Superior temporal gyrus (tissue), 1 donor: ENCODE measurements around the gene SYK.

ENCODE experiments used
- DNase-seq: peaks from one replicate; pipeline ENCODE4 v3.0.0-alpha.2; 2016; ENCODE audit errors: extremely low spot score

The SYK gene

DNA sequence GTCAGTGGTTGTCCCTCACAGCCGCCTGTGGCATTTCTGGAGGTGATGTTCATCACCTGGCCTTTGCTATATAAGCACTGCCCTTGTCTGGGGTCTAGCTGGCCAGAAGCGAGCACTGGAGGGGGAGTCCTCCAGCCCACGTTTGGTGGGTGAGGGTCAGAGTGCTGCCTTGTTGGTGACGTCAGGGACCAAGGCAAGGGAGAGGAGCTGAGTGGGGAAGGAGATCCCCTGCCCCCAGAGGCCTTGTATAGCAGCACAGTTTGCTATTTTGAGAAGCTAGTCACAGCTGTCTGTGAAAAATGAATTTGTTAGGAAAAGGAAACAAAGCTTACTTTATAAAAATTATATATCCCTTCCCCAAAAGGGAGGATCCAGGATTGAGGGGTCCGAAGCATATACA lies 49.8 kb downstream of the SYK start:
- DNase-seq: no peak

- DNase-seq: no peak
These were observed 52.3 kb downstream of the SYK start for GRCh38 chr9:90853945-90854344.

DNA sequence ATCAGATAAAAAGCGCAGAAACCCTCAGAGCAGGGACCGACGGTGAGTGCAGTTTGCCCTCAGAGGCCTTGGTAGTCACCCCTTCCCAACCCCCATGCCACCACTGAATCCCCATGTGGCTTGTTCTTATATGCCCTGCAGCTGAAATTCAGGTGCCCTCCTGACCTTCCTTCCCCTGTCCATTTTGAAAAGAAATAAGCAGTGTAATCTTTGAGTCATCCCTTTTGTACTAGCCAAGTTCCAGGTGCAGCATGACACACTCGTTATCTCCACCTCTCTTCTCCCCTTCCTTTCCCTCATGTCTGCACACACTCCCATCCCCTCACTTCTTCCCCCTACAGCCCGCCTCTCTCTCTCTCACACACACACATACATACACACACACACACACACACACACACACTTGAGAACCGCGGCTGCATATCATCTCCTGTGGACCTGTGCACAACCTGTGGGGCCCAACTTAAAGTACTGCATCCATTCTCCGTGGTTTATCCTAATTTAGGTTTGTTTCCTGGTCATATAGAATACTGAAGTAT lies 53.1 kb downstream of the SYK start:
- no peak for DNase-seq

DNA sequence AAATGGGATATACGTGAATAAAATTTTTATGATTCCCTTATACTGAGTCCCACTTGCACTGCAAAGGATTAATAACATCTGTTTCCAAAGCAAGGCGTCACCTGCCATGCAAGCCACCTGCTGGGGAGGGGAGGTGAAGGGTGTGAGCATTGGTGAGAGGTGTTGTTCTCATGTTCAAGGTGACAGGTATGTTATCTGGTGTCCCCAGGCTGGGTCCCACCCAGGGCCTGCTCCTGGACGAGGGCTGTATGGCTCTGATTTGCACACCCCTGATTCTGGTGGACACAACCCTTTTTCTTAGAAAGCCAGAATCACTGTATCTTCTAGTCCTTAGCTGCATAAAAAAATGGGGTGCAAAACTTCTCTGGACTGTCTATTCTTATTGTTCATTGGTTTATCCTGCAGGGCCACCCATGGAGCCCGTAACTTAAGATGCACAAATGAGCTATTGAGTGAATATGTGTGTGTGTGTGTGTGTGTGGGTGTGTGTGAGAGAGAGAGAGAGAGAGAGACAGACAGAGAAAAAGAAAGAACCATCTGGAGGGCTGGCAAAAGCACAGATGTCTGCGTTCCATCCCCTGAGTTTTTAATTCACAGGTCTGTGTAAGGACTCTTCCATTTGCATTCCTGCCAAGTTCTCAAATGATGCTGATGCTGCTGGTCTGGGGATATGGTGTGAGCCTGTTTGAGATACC lies 53.7 kb downstream of the SYK start:
- peak; percentile 29 for DNase-seq

- DNase-seq: no peak
These were observed 55.5 kb downstream of the SYK start for GRCh38 chr9:90857091-90857490.

- DNase-seq: no peak
These were observed 56.2 kb downstream of the SYK start for GRCh38 chr9:90857855-90858254.

GRCh38 chr9:90858457-90858901 lies 56.9 kb downstream of the SYK start:
- DNase-seq: no peak

DNA sequence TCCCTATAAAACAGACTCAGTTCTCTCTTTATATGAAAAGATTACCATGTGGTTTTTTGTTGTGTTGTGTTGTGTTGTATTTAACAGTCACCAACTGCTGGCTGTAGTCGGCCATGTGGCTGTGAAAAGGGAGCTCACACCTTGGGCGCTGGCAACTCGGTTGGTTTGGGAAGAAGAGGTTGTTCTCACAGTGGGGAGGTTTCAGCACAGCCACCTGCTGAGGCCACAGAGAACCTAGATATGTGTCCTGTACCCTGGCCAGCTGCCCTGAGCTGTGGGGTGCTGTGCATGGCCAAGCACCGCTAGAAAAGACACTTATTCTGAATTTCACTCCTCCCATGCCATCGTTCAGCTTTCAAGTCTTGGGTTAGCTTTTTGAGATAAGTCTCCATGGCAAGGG lies 58.8 kb downstream of the SYK start:
- DNase-seq: no peak

- no peak for DNase-seq
These were observed 59.2 kb downstream of the SYK start for GRCh38 chr9:90860826-90861225.

DNA sequence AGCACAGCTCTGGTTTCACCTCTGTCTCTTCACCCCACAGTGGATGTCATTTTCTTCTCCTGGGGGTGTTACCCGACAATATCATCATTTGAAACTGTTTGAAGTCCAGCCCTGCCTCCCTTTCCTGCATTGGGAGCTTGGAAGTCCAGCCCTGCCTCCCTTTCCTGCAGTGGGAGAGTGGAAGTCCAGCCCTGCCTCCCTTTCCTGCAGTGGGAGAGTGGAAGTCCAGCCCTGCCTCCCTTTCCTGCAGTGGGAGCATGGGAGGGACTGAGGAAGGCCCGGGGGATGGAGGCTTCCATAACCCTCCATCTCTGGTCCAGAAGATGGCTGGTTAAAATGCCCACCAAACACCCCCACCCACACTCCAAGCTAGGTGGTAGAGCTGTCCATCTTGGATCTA lies 59.8 kb downstream of the SYK start:
- no peak for DNase-seq

GRCh38 chr9:90861826-90862740 lies 60.5 kb downstream of the SYK start:
- no peak for DNase-seq

GRCh38 chr9:90864779-90865178 lies 63.2 kb downstream of the SYK start:
- DNase-seq: no peak

- no peak for DNase-seq
These were observed 65.5 kb downstream of the SYK start for GRCh38 chr9:90867101-90867500.

DNA sequence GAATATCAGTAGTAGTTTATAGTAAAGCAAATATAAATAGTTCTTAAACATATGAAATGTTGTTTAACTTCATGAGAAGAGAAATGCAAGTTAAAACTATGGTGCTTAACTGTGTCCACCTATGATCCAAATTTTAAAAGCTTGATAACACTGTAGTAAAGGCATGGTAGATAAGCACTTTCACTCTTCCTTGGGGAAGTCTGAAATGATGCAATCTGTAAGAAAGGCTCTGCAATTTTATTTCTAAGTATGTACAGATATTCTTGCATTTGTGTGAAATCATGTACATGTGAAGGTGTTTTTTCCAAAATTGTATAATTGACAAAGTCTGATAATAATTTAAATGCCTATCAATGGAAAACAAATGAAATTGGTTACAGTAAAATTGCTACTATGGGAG lies 66.9 kb downstream of the SYK start:
- DNase-seq: no peak

DNA sequence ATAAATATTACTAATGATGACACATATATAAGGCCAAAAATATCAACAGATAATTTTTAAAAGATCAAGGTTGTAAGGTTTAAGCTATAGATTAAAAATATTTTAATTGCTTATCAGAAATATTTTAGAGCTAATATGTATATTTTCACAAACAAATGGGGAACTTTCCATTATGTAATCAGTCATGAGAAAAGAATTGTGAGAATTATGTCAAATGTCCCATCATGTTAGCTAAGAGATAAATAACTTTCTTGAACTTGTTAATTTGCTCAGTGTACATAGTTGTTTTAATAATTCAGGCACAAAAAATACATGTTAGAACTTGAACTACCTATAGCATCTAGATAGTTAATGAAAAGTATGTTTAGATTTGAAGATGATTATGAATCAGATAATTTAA lies 67.7 kb downstream of the SYK start:
- no peak for DNase-seq

- peak; percentile 77 for DNase-seq
These were observed 69.2 kb downstream of the SYK start for GRCh38 chr9:90870621-90871326.

GRCh38 chr9:90871327-90871935 lies 69.8 kb downstream of the SYK start:
- no peak for DNase-seq

- no peak for DNase-seq
These were observed 71.2 kb downstream of the SYK start for GRCh38 chr9:90872835-90873294.

- DNase-seq: no peak
These were observed 71.8 kb downstream of the SYK start for GRCh38 chr9:90873422-90873821.

DNA sequence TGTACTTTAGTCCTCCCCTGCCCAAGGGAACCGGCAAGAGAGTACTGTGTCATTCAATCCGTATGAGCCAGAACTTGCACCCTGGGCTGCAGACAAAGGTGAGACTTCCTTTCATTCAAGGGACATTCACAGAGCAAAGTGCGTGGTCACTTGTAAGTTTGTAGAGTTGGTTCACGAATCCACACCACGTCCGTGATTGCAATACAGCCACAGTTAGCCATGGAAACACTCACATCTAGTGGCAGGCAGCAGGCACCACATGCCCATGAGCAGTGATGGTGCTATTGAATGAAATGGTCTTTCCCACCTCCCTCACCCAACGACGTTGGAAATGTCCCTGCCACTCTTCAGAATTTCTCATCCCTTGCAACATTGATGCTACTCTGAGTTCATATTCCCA lies 72.6 kb downstream of the SYK start:
- no peak for DNase-seq

DNA sequence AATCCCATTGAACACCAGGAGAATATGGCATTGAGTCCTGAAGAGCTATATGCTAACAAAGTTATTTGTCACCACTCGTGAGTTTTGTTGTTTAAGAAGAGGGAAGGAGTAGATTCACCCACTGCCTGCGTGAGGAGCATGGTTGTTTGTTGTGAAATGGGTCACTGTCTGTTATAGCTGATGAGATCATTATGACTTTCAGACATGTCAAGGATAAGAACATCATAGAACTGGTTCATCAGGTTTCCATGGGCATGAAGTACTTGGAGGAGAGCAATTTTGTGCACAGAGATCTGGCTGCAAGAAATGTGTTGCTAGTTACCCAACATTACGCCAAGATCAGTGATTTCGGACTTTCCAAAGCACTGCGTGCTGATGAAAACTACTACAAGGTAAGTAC lies 76.9 kb downstream of the SYK start:
- no peak for DNase-seq

GRCh38 chr9:90880066-90880465 lies 78.4 kb downstream of the SYK start:
- no peak for DNase-seq
